ENCODE results near the gene CORO6. TPM values are rescaled to one million over a fixed set of nuclear protein-coding genes. Genes with fewer than 3 reads are reported as not detected.

The CORO6 gene
- total RNA-seq, 1 experiment from 2014 or later = 2.3 TPM

DNA sequence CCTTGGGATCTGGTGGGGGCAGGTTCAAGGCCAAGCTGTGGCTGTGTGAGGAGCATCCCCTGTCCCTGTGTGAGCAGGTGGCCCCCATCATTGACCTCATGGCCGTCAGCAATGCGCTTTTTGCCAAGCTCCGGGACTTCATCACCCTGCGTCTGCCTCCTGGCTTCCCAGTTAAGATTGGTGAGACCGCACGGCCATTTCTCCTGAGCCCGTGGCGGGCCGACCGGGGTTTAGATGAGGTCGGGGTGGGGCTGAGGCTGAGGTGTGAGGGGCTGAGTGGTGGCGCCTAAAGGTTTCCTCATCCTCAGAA is 10.7 kb downstream of the CORO6 start:
- H3K27me3 ChIP-seq (ENCODE audit: insufficient read depth, low read length) = peaks cover 11% of the 10 kb centered on the region
- H3K4me2 ChIP-seq (ENCODE audit: insufficient read depth, insufficient read length, low read length) = no peak overlapping the region
- H2AFZ ChIP-seq (ENCODE audit: low read length) = no peak overlapping the region
- DNase-seq = no peak
- no peak overlapping the region for H4K5ac ChIP-seq (ENCODE audit: insufficient read length, low read depth, low read length)
- no peak overlapping the region for H2AK5ac ChIP-seq (ENCODE audit: insufficient read length, low read length)
- peaks cover 17 to 37% of the 10 kb centered on the region in 2 experiments for H3K4me1 Mint-ChIP-seq
- H4K91ac ChIP-seq (ENCODE audit: insufficient read length, low read depth, low read length) = no peak overlapping the region
- H3K79me2 ChIP-seq (ENCODE audit: insufficient read depth, low read length) = no peaks in the 10 kb centered on the region
- H3K27me3 Mint-ChIP-seq (ENCODE audit: low read depth) = peaks cover 46% of the 10 kb centered on the region
- no peak overlapping the region for H2BK5ac ChIP-seq (ENCODE audit: insufficient read length, low read length)
- H3K9ac ChIP-seq (ENCODE audit: extremely low read depth, insufficient read length, low read length) = no peak overlapping the region
- no peak overlapping the region for H3K56ac ChIP-seq (ENCODE audit: insufficient read length, low read depth, low read length)
- H2BK12ac ChIP-seq (ENCODE audit: insufficient read length, low read depth, low read length) = no peak overlapping the region
- H3K23me2 ChIP-seq (ENCODE audit: insufficient read length, low read depth, low read length, poor library complexity, severe bottlenecking) = peaks cover 9% of the 10 kb centered on the region
- no peak overlapping the region for H4K8ac ChIP-seq (replicated peaks; ENCODE audit: insufficient read length, low read depth, low read length)
- H3K4me1 ChIP-seq (ENCODE audit: insufficient read depth, low read length) = no peaks in the 10 kb centered on the region; the same call in 1 of the 2 replicates
- H3K9me3 Mint-ChIP-seq = no peaks in the 10 kb centered on the region
- H3K14ac ChIP-seq (ENCODE audit: insufficient read depth, low read length) = no peak overlapping the region
- no peak overlapping the region for H3K27ac Mint-ChIP-seq
- H3K9me3 ChIP-seq (ENCODE audit: control insufficient read depth, low read depth, low read length) = no peaks in the 10 kb centered on the region
- H3T11ph ChIP-seq (ENCODE audit: low read length) = no peak overlapping the region
- no peak overlapping the region for H2BK120ac ChIP-seq (ENCODE audit: low read depth, low read length, poor library complexity, severe bottlenecking)
- no peak overlapping the region for H2BK20ac ChIP-seq (ENCODE audit: low read depth, low read length, poor library complexity, severe bottlenecking)
- H3K4me3 Mint-ChIP-seq = no peak overlapping the region
- TF ChIP-seq CTCF (conservative IDR thresholded peaks at IDR 0.05) = no peak
- H2BK15ac ChIP-seq (ENCODE audit: low read depth, low read length) = no peak overlapping the region
- no peak overlapping the region for H3K4ac ChIP-seq (ENCODE audit: low read depth, low read length)
- H3K36me3 Mint-ChIP-seq (ENCODE audit: insufficient read depth in 1 of 3, low read depth in 3 of 3) = peaks cover 2 to 10% (median 8%) of the 10 kb centered on the region in 3 experiments; a peak in 4 of 7 replicates
- H4K20me1 ChIP-seq (ENCODE audit: control insufficient read depth, insufficient read depth, insufficient read length) = no peaks in the 10 kb centered on the region
- no peak overlapping the region for H3K23ac ChIP-seq (ENCODE audit: insufficient read length, low read depth, low read length)
- WGBS (ENCODE audit: extremely low coverage, insufficient read length, low lambda C conversion rate) = no CpG with 5 or more reads among the region's 12 CpGs
- no peaks in the 10 kb centered on the region for H3K79me1 ChIP-seq (ENCODE audit: insufficient read depth, low read depth, low read length, poor library complexity, severe bottlenecking)
- H3K18ac ChIP-seq (ENCODE audit: insufficient read length, low read depth, low read length) = no peak overlapping the region
- H3K27ac ChIP-seq (ENCODE audit: insufficient read length, low read depth, low read length) = no peak overlapping the region
